NCI-H1694 (cell line): Measurements from ENCODE around the gene SHC2.

Experiments used
- DNase-seq: peaks from one replicate; lab custom pipeline; 2025; lab: John Stamatoyannopoulos, UW

The SHC2 gene, protein sequence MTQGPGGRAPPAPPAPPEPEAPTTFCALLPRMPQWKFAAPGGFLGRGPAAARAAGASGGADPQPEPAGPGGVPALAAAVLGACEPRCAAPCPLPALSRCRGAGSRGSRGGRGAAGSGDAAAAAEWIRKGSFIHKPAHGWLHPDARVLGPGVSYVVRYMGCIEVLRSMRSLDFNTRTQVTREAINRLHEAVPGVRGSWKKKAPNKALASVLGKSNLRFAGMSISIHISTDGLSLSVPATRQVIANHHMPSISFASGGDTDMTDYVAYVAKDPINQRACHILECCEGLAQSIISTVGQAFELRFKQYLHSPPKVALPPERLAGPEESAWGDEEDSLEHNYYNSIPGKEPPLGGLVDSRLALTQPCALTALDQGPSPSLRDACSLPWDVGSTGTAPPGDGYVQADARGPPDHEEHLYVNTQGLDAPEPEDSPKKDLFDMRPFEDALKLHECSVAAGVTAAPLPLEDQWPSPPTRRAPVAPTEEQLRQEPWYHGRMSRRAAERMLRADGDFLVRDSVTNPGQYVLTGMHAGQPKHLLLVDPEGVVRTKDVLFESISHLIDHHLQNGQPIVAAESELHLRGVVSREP

DNA sequence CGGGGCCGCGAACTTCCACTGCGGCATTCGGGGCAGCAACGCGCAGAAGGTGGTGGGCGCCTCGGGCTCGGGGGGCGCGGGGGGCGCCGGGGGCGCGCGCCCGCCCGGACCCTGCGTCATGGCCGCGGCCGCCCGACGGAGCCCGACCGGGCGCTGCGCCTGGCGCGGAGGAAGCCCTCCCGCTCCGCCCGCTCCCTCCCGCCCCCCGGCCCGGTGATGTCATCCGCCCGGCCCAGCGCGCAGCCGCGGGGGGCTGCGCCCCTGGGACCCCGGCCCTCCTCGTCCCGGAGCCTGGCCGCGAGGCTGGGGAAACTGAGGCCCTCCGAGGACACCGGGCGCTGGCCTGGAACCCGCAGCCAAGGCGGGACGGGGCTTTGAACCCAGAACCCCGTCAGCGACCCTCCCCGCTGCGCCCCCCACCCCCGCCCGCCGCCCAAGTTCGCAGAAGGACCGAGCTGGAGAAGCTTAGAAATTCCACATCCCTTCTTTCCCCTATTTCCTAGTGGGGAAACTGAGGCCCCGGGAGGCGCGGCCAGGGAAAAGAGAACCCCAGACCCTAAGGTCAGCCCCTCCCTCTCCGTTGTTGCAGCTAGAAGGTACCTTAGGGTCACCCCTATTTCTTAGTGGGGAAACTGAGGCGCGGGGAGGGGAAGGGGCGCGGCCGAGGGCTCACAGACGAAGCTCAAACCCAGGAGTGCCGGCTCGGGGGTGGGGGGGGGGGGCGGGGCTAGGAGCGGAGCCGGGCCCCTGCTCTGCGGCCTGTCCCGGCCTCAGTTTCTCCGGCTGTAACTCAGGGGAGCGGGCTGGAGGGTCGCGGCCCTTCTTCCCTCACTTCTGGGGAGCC lies at the start of gene SHC2:
Gene SHC2, minus strand, starts transcription at position 157 of the 844 bp plus-strand sequence. Its CDS starts 37 bp downstream, at position 120.
- no peak for DNase-seq

DNA sequence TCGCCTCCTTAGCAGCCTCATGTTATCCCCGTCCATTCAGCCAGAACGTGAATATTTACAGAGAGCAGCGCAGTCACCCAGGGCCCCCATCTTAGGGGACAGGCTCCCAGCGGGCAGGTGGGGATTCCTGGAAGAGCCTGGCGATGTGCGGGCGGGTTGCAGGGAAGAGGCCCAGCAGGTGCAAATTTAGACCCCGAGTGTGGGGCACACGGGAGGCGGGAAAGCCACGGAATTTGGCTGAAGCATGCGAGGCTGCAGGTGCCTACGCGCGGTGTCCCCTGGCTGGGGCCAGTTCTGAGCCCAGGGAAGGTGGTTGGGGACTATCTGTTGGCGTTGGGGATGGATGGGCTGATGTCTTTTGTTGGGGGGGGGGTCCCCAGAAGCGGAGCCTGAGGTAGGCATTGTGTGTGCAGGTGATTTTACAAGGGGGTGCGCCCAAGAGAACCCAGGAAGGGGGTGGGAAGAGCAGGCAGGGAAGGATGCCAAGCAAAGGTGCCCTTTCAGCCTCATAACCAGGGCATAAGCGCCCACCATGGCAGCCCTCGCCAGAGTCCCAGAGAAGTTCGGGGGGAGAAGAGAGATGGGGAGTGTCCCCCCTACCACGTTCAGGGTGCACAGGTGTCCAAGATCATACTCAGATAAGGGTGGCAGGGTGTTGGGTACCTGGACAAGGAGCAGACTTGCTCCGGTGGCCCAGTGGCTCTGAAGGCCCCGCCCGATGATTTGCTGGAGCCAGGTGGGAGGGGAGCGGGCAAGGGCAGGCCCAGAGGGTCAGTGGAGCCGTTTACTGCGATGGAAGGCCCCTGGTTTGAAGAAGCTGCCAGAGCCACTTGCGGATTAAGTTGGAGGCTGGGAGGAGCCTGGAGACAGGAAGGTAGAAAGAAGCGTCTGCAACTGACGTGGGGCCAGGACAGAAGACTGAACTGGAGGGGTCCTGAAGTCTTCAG lies 47.6 kb upstream of the SHC2 start:
- no peak for DNase-seq

DNA sequence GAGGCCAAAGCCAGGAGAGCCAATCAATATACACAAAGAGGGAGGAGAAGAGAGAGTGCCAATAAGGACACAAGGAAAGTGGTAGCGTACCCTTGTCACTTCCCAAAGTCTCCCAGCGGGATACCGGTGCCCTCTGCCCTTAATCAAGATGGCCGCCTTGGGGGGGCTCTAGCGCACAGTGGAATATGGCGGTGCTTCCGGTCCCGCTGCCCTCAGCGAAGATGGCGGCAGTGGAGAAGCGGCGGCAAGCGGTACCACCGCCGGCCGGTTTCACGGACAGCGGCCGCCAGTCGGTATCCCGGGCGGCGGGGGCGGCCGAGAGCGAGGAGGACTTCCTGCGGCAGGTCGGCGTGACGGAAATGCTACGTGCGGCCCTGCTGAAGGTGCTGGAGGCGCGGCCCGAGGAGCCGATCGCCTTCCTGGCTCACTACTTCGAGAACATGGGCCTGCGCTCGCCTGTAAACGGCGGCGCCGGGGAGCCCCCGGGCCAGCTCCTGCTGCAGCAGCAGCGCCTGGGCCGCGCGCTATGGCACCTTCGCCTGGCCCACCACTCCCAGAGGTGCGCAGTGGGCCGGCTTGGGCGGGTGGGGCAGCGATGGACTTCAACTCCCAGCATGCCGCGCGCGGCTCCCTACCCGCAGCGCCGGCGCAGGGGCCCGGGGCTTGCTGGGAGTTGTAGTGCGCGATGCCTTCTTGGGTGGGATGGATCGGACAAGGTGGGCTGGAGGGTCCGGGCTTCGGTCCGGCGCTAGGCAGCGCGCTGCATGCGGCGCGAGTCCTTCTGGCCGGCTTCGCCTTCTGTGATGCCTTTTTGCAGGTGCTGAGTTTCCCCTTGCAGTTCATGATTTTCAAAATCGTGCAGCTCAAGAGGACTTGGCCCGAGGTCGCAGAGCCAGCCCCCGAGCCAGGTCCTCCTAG lies 46.7 kb upstream of the SHC2 start, which contains the start of gene TPGS1:
Gene TPGS1, plus strand, starts transcription at position 212 of the 918 bp plus-strand sequence. Its CDS starts 10 bp downstream, at position 222.
- DNase-seq: peak; percentile 40

DNA sequence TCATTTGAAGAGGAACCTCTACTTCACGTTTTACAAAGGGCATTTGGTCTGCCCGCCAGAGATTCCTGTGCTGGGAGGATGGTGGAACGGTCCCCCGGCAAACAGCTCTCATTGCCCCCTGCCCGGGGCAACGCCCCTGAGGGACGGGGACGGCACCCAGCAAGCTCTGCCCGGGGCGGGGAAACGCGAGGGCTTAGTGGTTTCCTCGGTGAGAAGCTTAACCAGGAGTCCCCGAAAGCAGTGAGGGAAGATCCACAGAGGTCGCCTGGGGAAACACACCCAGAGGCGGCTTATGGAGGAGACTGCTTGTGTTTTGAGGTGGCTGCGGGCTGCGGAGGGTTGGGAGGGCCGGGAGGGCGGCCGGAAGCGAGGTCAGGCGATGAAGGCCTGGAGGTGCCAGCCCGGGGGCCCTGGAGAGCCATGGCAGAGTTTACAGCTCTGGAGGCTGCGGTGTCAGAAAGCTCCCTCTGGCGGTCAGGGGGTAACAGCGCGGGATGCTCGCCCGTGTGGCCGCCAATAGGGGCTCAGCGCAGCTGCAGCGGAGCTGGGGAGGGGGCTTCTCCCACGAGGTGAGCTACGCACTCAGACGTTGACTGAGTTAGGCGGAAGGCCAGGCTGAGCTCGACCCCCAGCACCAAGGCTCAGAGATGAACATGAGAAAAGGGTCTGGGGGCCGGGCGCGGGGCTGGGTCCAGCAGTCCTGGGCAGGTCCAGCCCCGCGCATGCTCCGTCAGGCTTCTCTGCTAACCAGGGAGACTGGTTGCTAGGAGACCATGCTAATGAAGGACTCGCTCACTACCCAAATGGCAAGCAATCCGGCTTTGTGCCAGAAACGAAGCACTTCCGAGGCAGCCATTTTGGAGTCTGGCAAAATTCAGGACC lies 45.8 kb upstream of the SHC2 start:
- peak; percentile 96 for DNase-seq

DNA sequence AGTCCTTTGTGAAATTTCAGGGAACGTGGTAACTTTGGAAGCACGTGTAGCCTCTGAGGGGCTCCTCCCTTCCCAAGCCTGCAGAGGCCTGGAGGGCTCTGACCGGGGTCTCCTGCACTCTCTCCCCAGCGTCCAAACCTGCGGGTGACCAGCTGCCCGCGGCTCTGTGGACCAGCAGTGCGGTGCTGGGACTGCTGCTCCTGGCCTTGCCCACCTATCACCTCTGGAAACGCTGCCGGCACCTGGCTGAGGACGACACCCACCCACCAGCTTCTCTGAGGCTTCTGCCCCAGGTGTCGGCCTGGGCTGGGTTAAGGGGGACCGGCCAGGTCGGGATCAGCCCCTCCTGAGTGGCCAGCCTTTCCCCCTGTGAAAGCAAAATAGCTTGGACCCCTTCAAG lies 43.8 kb upstream of the SHC2 start:
- DNase-seq: no peak

DNA sequence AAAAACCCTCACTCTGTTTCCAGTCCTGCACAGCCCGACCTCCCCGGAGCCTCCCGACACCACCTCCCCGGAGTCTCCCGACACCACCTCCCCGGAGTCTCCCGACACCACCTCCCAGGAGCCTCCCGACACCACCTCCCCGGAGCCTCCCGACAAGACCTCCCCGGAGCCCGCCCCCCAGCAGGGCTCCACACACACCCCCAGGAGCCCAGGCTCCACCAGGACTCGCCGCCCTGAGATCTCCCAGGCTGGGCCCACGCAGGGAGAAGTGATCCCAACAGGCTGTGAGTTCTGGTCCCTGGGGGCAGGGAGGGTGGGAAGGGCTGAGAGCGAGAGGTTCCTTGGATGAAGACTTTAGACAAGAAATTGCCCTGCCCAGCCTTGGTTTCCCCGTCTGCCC lies 40.8 kb upstream of the SHC2 start:
- no peak for DNase-seq

DNA sequence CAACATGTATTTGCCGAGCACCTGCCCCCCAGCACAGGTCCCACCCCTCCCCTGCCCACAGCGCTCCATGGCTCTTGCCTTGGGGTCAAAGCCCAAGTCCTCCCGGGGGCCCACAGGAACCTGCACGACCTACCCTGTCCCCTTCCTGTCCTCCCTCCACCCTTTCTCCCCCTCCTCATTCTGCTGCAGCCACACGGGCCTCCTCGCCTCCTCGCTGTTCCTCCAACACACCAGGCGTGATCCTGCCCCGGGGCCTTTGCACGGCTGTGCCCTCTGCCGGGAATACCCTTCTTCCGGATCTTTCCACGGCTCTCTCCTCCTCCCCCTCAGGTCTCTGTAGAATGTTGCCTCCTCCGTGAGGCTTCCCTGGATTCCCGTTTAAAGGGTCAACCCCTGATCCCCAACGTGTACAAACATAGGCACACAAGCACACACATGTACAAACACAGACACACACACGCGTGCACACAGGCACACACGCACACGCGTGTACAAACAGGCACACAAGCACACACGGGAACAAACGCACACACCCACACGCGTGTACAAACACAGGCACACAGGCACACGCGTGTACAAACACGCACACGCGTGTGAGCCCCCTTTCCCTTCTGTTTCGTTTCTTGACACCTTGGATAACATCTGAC lies 38.3 kb upstream of the SHC2 start:
- DNase-seq: no peak

DNA sequence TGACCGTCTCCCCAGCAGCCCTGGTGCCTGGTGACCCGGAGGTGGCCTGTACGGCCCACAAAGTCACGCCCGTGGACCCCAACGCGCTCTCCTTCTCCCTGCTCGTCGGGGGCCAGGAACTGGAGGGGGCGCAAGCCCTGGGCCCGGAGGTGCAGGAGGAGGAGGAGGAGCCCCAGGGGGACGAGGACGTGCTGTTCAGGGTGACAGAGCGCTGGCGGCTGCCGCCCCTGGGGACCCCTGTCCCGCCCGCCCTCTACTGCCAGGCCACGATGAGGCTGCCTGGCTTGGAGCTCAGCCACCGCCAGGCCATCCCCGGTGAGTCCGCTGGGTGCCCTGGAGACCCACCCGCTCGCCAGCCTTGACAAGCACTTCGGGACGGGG lies 37.7 kb upstream of the SHC2 start:
- no peak for DNase-seq

DNA sequence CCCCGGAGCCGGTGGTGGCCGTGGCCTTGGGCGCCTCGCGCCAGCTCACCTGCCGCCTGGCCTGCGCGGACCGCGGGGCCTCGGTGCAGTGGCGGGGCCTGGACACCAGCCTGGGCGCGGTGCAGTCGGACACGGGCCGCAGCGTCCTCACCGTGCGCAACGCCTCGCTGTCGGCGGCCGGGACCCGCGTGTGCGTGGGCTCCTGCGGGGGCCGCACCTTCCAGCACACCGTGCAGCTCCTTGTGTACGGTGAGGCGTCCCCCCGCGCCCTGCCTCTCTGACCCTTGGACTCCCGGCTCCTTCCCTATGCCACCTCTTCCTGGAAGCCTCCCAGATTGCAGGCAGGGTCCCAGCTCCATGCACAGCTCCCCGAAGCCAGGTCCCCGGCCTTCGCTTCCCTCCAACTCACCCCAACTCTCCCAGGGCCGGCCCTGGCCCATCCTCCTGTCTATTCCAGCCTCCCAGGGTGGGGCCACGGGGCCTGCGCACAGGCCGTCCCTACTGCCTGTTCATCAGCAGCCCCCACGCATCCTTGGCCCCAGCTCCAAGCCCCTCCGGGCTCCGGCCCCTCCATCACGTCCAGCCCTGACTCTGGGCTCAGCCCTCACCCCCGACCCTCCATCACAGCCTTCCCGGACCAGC lies 37.2 kb upstream of the SHC2 start:
- no peak for DNase-seq

DNA sequence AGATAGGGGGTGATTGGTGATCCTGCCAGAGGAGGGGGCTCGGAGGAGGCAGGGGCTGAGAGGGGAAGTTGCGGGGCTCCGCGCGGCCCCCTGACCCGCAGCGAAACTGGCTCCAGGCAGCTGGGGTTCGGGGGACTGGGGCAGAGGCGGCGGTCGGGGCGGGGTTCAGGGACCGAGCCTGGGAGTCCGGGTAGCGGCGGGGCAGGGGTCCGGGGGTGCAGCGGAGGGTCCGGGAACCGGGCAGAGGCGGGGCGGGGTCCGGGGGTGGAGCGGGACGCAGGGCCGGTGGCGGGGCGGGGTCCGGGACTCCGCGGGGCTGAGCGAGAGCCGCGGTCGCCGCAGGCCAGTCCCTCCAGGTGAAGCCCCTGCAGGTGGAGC lies 36.6 kb upstream of the SHC2 start:
- no peak for DNase-seq

DNA sequence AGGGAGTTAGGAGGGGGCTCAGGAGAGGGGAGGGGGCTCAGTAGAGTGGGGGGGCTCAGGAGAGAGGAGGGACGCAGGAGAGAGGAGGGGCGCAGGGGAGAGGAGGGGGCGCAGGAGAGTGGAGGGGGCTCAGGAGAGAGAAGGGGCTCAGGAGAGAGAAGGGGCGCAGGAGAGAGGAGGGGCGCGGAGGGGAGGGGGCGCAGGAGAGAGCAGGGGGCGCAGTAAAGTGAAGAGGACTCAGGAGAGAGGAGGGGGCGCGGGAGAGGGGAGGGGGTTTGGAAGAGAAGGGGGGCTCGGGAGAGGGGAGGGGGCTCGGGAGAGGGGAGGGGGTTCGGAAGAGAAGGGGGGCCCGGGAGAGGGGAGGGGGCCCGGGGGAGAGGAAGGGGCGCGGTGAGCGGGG lies 36.2 kb upstream of the SHC2 start:
- DNase-seq: no peak

DNA sequence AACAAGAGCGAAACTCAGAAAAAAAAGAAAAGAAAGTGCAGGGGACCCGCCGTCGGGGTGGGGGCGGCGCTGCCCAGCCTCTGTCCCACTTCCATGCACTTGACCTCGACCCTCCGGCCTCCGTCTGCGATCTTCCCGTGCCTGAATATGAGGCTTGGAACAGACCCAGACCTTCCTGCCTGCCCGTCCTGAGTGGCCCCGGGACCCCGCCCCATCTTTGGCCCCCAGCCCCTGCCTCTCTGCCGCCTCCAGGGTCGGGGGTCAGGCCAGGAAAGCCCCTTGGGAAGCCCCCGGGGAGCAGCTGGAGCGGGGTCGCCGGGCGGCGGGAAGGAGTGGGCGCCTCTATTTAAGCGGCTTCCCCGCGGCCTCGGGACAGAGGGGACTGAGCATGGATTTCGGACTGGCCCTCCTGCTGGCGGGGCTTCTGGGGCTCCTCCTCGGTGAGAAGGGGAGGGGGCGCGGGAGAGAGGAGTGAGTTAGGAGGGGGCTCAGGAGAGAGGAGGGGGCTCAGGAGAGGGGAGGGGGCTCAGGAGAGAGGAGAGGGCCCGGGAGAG lies 35.4 kb upstream of the SHC2 start, which contains the start of gene MADCAM1:
Gene MADCAM1, plus strand, starts transcription at position 375 of the 554 bp plus-strand sequence. Its CDS starts 14 bp downstream, at position 389.
- DNase-seq: no peak

DNA sequence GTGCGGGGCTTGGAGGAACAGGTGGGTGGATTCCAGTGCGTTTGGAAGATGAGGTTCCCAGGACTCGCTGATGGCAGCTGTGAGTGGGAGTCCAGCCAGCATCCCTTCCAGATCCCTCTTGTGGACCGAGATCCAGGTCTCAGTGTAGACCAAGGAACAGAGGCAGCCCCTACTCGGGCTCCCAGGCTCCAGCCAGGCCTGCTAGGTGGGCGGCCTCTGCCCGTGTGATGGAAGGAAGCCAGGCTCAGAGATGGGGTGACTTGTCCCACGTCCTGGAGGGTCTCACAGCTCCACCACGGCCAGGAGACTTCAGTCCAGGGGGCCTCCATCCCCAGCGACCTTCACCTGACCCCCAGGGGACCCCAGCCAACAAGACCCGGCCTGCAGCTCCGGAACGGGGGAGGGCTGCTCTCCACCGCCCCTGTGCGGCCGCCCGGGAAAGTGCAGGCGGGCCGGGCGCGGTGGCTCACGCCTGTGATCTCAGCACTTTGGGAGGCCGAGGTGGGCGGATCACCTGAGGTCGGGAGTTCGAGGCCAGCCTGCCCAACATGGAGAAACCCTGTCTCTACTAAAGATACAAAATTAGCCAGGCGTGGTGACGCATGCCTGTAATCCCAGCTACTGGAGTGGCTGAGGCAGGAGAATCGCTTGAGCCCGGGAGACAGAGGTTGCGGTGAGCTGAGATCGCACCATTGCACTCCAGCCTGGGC lies 34.7 kb upstream of the SHC2 start:
- peak; percentile 17 for DNase-seq

DNA sequence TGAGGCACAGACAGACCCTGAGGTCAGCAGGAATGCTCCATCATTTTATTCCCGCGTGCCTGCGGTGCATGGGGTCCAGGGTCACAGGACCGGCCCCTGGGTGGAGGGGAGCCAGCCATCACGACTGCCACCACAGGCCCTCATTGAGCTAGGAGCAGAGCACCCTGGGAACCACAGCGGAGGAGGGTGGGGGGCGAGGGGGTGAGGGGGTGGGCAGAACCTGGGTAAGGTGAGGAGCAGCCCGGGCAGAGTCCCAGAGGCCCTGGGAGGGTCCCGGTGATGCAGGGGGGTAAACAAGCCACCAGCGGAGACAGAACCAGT lies 34.2 kb upstream of the SHC2 start:
- no peak for DNase-seq

DNA sequence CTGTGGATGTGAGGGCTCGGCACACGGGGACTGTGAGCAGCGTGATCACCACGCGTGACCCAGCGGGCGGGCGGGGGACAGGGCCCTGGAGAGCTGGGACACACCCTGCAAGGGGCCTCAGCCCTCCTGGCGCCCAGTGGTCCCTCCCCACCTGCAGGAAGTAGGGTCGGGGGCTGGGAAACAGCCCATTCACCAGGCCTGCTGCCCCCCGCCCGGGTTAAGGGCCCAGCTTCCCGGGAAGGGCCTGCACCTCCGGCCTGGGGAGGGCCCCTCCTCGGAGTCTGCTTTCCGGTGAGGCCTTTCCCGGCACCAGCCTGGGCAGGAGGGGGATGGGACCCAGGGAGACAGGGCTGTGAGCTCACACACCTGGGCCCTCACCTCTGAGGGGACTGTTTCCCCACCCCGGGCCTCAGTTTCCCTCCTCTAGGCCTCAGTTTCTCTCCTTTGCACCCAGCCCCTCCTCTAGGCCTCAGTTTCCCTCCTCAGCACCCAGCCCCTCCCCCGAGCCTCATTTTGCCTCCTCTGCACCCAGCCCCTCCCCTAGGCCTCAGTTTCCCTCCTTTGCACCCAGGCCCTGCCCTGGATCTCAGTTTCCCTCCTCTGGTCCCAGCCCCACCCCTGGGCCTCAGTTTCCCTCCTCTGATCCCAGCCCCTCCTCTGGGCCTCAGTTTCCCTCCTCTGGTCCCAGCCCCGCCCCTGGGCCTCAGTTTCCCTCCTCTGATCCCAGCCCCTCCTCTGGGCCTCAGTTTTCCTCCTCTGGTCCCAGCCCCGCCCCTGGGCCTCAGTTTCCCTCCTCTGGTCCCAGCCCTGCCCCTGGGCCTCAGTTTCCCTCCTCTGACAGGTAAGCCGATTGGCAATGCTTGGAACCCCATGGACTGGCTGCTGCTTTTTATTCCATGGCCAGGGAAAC lies 33.6 kb upstream of the SHC2 start:
- no peak for DNase-seq

DNA sequence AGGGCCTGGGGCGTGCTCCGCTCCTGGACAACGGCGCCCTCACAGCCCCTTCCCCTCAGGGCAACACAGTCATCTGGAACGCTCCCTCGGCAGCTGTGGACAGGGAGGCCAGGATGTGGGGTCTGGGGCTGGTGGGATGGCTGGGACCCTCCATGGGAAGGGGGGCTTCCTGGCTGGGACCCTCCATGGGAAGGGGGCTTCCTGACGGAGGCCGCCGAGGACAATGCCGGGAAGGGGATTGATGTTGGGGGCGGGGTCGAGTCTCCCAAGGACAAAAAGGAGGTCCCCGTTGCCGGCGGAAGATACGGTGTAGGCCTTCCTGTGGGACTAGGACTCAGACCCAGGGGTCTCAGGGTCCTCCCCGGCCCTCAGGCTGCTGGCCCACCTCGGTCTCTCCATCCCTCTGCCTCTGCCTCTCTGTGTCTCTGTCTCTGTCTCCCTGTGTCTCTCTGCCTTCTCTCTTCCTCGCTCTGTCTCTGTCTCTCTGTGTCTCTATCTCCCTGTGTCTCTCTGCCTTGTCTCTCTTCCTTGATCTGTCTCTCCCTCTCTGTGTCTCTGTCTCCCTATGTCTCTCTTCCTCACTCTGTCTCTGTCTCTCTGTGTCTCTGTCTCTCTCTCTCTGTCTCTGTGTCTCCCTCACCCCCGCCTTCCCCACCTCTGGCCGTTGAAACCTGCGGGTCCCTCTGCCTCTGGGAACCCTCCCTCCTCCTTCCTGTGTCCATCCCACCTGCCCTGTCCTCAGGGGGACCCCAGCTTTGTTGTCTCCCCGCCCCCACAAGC lies 32.7 kb upstream of the SHC2 start:
- no peak for DNase-seq
